Right cardiac atrium (tissue), 5 donors: ENCODE results near the gene NDUFS7. TPM values are rescaled to one million over a fixed set of nuclear protein-coding genes. Genes with fewer than 3 reads are reported as not detected.
A peak's percentile ranks its signal among the peaks of the same experiment; 100 is the strongest.

Source experiments
- ATAC-seq, 2 donors: fragments of 200-7000 bp; cut with Tn5 transposase; one replicate each; pipeline versions ENCODE4 v1.8.0 to v1.9.1; 2020; ENCODE audit warnings: moderate library complexity in 2 of 2, mild to moderate bottlenecking in 1 of 2
- DNase-seq, 3 donors: peaks; one replicate each; pipeline ENCODE4 v3.0.0-alpha.2; 2020
- H3K27ac ChIP-seq: one replicate; pipeline ENCODE4 v1.5.1; 2013; ENCODE audit warnings: mild to moderate bottlenecking, low read length, control low read depth, moderate library complexity
- H3K27me3 ChIP-seq: one replicate; pipeline ENCODE4 v1.6.1; 2013; ENCODE audit not compliant: control insufficient read depth, insufficient read depth
- H3K4me1 ChIP-seq: one replicate; pipeline ENCODE4 v1.6.1; 2013; ENCODE audit warnings: low read length; ENCODE audit not compliant: control insufficient read depth, insufficient read depth
- H3K4me3 ChIP-seq: one replicate; pipeline ENCODE4 v1.5.1; 2013; ENCODE audit warnings: low read length, control low read depth
- H3K9me3 ChIP-seq: one replicate; pipeline ENCODE4 v1.6.1; 2013; ENCODE audit warnings: low read length; ENCODE audit not compliant: control insufficient read depth
- WGBS: extraction: QIAGEN DNeasy Blood & Tissue Kit; methylation state at CpG from one replicate; pipeline ENCODE4 v1.1.7; 2013; 5-methylcytosine and 5-hydroxymethylcytosine counted together
- intact Hi-C, 4 donors: fragments of 100-400 bp; cut with DNase I; formaldehyde crosslinking; loops; one replicate each; pipeline versions ENCODE4 v1.11.0 to v1.14.0; 2022 to 2023
- polyA plus RNA-seq: library from polyadenylated mRNA; stranded (reverse); fragments of 200-250 nt; gene quantifications from one replicate; pipeline ENCODE4 v1.2.3, GENCODE V29; 2013
- total RNA-seq, 4 donors: library from RNA; stranded (reverse); fragmentation: NEBNext Ultra II Directional; extraction: Animal tissue kit (Norgen Biotek cat#: 25700); gene quantifications; one replicate each; pipeline ENCODE4 v1.2.1, GENCODE V29; 2021
- donor health status: healthy with polysubstance abuse.
- donor health status: DM: no; HTN: yes; CAD: no.
- donor health status: DM: no; HTN: no; CAD: no.
- donor health status: DM: no; HTN: yes; CAD: no; lungs with severe emphysema.
- donor health status: DM: yes; HTN: yes; CAD: no.

The NDUFS7 gene
- total and polyA plus RNA-seq, 5 donors, result 209 to 437 (median 281) TPM

DNA sequence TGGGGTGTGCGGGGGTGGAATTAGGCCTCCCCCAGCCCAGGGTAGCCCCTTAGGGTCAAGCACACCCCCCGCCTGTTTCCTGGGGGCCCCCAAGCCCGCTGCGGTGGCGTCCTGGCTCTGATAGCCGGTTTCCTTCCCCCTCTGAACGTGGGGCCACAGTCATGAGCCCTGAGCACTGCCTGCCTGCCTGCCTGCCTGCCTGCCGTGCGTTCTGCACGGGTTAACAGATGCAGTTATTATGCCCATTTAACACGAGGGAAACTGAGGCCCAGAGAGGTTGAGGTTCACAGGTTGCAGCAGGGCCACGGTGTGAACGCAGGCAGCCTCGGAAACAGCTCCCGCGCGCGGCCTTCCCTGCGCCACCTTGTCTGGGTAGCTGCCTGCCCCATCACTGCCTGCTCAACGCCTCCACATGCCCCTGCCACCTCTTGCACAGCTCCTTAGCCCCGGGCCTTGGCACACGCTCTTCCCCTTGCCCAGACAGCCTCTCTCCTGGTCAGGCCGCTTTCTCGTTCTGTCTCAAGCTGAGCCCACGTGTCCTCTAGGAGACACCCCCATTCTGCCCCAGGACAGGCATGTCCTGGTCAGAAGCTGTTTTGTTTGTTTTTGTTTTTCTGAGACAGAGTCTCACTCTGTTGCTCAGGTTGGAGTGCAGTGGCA, 18.8 kb downstream of the NDUFS7 start:
- intact Hi-C loops, result no loop called here
- Histone ChIP-seq H3K27ac (no peak overlapping the region), H3K27me3 (no peaks in the 10 kb centered on the region), H3K4me3 (no peak overlapping the region), H3K4me1 (peaks cover 3% of the 10 kb centered on the region), H3K9me3 (no peaks in the 10 kb centered on the region)
- 52% methylated on average over 25 of the region's 25 CpGs for WGBS
- peak in 1 of 3 donors; percentile 58 for DNase-seq
- ATAC-seq, result no peak

DNA sequence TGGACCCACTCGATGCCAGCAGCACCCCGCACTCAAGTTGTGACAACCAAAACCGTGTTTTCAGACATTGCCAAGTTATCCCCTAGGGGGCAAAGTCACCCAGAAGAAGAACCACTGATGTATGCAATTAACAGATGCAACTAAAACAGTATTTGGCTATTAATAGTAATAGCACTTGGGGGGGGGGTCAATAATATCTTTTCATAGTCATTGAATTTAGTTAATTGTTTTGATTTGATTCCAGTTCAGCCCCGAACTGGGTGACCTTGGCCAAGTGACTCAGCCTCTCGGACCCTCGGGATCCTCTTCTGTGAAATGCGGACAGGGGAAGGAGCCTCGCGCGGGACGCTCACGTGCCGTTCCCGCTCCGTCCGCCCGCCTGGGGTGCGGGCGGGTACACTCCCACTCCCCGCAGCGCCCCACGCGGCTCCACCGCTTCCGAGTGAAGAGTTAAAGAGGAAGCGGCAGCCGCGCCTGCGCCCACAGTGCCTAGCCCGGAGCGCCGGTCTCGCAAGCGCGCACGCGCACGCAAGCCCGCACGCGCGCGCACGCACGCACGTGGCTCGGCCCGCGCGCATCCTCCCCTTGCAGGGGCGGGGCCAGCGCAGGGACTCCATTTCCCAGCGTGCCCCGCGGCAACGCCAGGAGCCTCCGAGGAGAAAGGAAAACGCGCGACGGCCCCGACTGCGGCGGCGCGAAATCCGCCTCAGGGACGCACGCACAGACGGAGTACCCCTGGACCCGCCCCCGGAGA, 23.2 kb downstream of the NDUFS7 start:
- WGBS, result under 1% methylated on average over 71 of the region's 72 CpGs

DNA sequence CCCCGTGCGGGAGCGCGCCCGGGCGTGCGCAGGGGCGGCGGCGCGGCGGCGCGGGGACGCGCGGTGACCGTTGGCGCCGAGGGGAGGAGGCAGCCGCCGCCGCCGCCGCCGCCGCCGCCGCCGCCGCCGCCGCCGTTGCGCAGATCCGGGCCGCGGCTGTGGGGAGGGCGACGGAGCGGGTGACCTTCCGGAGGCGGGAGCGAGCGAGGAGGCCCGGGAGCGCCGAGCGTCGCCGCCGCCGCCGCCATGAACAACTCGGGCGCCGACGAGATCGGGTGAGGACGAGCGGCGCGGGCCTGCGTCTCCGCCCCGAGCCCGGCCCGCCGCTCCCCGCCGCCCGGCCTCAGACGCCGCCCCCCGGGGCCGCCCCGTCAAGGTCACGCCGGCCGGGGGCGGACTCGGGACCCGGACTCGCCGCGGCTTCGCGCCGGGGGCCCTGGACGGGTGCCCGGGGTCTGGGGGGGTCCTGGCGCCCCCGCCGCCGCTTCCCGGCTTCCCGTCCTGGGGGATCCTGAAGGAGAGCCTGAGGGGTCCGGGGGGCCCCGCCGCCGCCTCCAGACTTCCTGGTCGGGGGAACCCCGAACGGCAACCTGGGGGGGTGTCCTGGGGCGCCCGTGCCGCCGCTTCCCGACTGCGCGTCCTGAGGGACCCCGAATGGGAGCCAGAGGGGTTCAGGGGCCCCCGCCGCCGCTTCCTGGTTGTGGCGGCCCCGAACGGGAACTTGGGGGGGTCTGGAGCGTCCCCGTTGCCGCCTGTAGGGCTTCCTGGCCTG, 24.0 kb downstream of the NDUFS7 start, which contains the start of gene DAZAP1:
DAZAP1 (plus strand) TSS at position 59 of the 772 bp plus-strand sequence; CDS start at position 247, 188 bp downstream.
- under 1% methylated on average over 121 of the region's 121 CpGs for WGBS
- Histone ChIP-seq H3K4me1 (peaks cover 17% of the 10 kb centered on the region), H3K27ac (peak within 1 kb of the TSS; percentile 90), H3K9me3 (no peaks in the 10 kb centered on the region), H3K4me3 (peak within 1 kb of the TSS; percentile 97), H3K27me3 (no peaks in the 10 kb centered on the region)
- ATAC-seq, result peak in 1 of 2 donors; percentile 0
- intact Hi-C loops, result no loop called here
- DNase-seq, result peak in 2 of 3 donors; percentile 80 to 83

More for the DNA sequence above, 23.2 kb downstream of the NDUFS7 start:
- Histone ChIP-seq H3K27ac (peak overlapping the region; percentile 43), H3K27me3 (no peaks in the 10 kb centered on the region), H3K4me3 (peak overlapping the region; percentile 97), H3K4me1 (peaks cover 17% of the 10 kb centered on the region), H3K9me3 (no peaks in the 10 kb centered on the region)
- DNase-seq, result peak; percentile 99 to 100 (median 100)
- intact Hi-C loops, result no loop called here
- ATAC-seq, result peak; percentile 87 to 90

DNA sequence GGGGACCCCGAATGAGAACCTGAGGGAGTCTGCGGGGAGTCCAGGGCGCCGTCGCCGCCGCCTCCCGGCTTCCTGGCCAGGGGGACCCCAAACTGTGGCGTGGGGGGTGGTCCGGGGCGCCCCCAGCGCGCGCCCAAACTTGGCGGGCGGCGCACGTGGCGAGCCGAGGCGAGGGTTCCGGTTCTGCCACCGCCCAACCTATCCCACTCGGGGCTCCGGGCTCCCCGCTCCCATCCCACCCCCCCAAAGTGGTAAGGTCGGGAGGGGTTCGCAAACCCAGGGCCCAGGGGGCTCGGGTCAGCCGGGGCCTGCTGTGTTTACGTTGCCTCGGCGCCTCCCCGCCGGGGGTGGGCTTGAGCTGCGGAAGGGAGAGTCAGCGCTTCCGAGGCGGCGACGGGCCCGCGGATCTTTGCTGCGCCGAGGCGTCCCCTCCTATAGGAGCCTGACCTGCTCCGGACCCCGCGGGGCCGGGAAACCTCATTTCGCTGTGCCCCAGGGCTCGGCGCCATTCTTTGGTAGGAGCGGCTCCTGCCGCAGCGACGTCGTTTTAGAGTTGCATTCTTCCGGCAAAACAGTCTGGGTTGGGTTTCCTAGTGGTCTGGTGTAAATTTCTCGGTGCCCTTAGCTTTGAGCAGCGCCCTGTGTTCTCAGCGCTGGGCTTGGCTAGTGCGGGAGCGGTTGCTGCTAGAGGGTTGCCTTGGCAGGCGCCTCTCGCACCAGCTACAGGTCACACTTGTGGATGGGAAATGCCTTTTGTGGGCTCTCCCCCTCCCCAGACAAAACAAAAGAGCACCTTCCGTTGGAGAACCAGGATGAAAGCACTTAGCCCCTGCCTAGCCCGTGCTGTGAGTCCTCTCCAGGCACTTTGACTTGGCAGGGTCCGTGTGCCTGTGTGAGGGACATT, 24.8 kb downstream of the NDUFS7 start:
- H3K4me1 ChIP-seq, result peaks cover 17% of the 10 kb centered on the region
- H3K27ac ChIP-seq, result peak overlapping the region; percentile 90
- H3K9me3 ChIP-seq, result no peaks in the 10 kb centered on the region
- DNase-seq (peak; percentile 65 to 83 (median 82)), ATAC-seq (peak; percentile 2 to 35)
- WGBS, result under 1% methylated on average over 69 of the region's 69 CpGs
- no peaks in the 10 kb centered on the region for H3K27me3 ChIP-seq
- peak overlapping the region; percentile 97 for H3K4me3 ChIP-seq
- intact Hi-C loops, result no loop called here

DNA sequence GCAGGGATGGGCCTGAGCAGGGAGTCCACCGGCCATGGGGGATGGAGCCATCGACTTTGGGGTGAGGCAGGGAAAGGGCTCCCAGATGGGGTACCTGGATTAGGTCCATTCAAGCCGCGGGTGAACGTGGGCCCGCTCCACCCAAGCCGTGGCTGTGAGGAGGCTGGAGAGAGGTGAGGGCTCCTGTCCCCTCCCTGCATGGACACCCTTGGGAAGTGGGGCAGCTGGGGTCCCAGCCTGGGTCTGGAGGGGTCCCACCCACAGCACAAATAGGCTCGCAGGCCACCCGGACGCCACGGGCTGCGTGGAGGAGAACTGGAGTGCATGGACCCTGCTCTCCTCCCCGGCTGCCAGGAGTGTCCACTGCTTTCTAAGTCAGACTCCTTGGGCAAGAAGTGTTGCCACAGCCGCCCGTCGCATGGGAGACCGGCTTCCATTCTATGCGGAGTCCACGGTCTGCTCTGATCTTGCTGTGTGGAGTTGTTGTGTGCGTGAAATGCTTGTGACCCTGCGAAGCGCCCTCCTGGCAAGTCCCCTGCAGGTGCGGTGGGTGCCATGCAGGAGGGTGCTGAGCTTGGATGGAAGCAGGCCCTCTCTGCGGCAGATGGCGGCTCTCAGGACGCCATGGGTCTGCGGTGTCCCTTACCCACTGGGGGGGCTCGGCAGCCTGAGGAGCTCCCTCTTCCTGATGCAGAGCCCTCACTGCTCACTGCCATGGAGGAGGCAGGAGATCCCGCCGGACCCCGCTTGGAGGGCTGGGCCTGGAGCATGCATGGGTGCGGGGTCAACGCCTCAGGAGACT, 25.7 kb downstream of the NDUFS7 start:
- Histone ChIP-seq H3K4me1 (peaks cover 17% of the 10 kb centered on the region), H3K9me3 (no peaks in the 10 kb centered on the region), H3K4me3 (peak overlapping the region; percentile 97), H3K27me3 (no peaks in the 10 kb centered on the region), H3K27ac (peak overlapping the region; percentile 90)
- 56% methylated on average over 33 of the region's 33 CpGs for WGBS
- DNase-seq (peak in 1 of 3 donors; percentile 57), ATAC-seq (no peak)
- intact Hi-C loops, result no loop called here

DNA sequence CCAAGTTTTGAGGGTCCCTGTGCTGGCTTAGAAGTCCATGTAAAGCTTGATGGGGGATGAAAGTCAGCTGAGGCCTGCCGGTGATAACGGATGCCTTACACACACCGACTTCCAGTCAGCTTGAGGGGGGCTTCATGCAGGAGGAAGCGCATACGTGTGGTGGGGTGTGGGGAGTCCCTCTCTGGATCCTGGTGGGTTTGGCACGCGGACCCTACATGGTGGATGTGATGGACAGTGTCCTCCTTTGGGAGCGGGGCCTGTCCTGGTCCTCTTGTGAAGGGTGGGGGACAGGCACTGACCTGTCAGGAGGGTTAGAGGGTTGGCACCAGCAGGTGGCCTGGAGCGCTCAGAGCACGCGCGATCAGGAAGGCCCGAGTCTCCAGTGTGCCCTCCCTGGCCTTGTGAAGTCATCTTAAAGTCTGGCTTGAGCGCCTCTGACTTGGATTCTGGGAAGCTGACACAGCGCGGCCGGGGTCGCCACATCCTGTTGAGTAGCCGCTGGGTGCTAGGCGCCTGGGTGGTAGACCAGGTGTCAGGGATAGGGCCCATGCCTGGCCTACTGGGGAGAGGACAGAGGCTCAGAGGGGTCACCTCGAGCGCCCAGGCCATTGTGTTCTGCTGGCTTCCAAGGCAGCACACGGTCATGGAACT, 26.6 kb downstream of the NDUFS7 start:
- DNase-seq, result peak in 2 of 3 donors; percentile 56 to 73
- no peak for ATAC-seq
- Histone ChIP-seq H3K27me3 (no peaks in the 10 kb centered on the region), H3K4me1 (peaks cover 19% of the 10 kb centered on the region), H3K9me3 (no peaks in the 10 kb centered on the region), H3K27ac (peak overlapping the region; percentile 31), H3K4me3 (no peak overlapping the region)
- intact Hi-C loops, result no loop called here
- 71% methylated on average over 23 of the region's 23 CpGs for WGBS

DNA sequence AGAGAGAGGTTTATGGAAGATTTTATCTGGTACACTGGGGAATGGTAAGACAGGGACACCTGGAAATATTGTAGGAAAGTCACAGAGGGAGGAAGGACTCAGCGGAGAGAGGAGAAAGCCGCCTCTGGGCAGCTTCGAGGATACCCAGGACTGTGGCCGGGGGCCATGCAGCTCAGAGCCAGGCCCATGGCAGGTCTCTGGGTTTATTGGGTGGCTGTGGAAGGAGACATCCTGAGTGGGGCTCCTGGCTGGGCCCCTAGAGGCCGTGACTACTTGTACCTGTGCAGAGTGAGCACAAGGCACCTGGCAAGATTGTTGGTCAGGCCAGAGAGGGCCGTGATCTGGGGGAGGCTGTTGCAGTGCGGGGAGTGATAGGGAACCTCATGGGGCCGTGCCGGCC, 27.1 kb downstream of the NDUFS7 start:
- 74% methylated on average over 9 of the region's 9 CpGs for WGBS
- no peaks in the 10 kb centered on the region for H3K9me3 ChIP-seq
- peaks cover 24% of the 10 kb centered on the region for H3K4me1 ChIP-seq
- ATAC-seq (no peak), DNase-seq (peak in 1 of 3 donors; percentile 55)
- H3K27me3 ChIP-seq, result no peaks in the 10 kb centered on the region
- H3K4me3 ChIP-seq, result no peak overlapping the region
- peak overlapping the region; percentile 31 for H3K27ac ChIP-seq
- intact Hi-C loops, result no loop called here

DNA sequence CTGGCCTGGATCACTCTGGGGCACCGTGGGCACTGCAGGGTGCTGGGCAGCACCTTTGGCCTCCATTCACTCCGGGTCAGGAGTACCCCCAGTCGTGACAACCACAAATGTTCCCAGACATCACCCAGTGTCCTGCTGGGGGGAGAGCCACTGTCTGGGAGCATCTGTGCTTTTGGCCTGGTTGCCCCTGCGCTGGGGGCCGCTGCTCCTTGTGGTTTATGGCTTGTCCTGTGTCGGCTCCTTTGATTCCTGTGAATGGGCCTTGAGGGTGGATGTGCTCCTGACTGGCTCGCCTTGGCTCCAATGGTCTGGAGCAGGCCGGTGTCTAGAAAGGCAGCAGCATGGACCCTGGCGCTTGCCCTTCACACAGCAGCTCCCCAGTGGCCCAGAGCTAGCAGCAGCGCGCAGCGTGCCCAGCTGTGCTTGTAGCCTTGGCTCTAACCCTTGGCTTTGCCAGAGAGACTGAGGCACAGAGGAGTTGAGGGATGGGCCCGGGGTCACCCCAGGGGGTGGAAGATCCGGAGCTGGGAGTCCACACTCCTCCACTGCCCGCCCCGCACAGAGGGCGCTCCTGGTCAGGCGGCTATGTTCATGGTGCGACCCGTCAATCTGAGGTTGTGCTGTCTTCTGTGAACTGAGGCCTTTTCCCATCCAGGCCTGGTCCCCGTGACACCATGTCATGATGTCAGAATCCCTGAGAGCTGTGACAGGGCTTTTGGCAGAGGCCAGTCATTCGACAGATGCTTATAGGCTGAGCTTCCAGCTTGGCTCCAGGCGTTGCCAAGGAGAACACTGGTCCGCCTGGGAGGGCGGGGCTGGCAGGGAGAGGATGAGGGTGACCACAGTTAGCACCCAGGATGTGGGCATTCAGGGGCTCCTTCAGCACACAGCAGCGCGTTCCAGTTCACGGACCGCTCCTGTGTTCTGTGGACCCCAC, 27.8 kb downstream of the NDUFS7 start:
- peaks cover 31% of the 10 kb centered on the region for H3K4me1 ChIP-seq
- WGBS, result 53% methylated on average over 29 of the region's 29 CpGs
- peak overlapping the region; percentile 52 for H3K27ac ChIP-seq
- no peaks in the 10 kb centered on the region for H3K9me3 ChIP-seq
- intact Hi-C loops, result no loop called here
- H3K4me3 ChIP-seq, result no peak overlapping the region
- ATAC-seq (peak; percentile 25 to 28), DNase-seq (peak; percentile 89 to 92 (median 92))
- H3K27me3 ChIP-seq, result no peaks in the 10 kb centered on the region
